ENCODE measurements around the gene ZMYM2.
A peak's percentile ranks its signal among the peaks of the same experiment; 100 is the strongest.
"Not testable (repeated sequence)": the region's sequence is repeated elsewhere in the genome, so short reads cannot be mapped to it uniquely, and the experiment has no call there.

The ZMYM2 gene

DNA sequence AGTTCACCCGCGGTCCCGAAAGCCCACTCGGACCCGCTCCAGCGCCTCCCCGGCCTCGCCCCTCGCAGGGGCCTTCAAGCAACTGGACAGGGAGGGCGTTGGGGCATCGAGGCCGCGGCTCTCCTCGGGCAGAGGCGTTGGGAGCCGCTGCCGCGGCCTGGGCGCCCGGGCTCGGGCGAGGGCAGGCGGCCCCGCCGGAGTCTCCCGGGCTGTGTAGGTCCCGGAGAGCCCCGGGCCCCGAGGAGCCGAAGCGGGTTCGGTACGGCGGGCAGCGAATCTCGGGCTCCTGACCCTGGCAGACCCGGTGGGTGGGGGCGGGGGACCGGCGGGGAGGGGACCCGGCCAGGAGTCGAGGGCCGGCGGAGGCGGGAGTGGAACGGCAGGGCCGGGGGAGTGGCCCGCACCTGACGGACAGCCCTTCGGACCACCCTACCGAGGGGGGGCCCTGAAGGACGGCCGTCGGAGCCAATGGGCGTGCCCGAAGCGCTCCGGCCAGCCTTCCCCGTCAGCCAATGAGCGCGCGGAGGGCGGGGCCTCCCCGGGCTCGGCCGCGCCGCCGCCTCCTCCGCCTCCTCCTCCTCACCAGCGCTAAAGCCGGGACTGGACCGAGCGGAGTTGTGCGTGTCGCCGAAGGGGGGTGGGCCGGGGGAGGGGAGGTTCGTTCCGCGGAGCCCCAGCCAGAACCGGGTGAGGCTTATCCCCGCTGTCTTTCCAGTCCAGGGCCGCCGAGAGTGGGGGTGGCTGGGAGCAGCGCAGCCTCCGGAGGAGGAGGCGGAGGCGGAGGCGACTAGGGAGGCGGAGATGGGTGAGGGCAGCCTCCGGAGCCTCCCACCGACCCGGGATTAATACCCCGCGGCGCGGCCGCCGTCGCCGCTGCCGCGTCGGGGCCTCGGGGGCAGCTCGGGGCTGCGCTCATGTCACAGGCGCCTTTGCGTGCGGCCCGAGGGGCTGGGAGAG lies at the start of gene ZMYM2:
TSS of gene ZMYM2 (plus strand) at position 573 of the 957 bp plus-strand sequence. CDS start 34,346 bp downstream, outside the sequence.
- peak; percentile 96 for DNase-seq

DNA sequence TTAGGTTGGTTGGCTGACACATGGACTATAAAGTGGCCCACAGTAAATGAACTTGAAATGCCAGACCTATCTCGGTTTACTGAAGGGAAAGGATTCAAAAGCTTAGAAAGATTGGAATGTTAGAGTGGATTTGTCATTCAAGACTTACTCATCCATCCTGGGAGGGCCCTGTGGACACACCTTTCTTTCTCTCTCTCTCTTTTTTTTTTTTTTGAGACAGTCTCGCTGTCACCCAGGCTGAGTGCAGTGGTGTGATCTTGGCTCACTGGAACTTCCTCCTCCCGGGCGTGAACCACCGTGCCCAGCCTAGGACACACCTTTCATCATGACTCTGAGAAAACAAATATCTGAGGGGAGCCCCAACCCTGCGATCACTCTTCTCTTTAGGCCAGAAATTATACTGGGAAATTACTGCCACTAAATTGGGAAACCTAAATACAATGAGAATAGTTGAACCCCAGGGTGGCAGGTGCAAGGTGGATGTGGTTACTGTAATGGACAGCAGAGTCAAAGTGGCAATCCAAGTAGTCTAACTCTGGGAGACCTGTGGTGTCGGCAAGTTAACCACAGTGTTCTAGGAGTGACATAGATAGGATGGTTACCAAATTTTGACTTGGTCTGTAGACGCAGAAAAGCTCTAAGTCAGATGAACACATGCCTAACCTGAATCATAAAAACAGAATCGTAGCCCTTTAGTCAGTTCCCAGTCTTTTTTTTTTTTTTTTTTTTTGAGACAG lies 48.0 kb upstream of the ZMYM2 start:
- peak; percentile 11 for DNase-seq

DNA sequence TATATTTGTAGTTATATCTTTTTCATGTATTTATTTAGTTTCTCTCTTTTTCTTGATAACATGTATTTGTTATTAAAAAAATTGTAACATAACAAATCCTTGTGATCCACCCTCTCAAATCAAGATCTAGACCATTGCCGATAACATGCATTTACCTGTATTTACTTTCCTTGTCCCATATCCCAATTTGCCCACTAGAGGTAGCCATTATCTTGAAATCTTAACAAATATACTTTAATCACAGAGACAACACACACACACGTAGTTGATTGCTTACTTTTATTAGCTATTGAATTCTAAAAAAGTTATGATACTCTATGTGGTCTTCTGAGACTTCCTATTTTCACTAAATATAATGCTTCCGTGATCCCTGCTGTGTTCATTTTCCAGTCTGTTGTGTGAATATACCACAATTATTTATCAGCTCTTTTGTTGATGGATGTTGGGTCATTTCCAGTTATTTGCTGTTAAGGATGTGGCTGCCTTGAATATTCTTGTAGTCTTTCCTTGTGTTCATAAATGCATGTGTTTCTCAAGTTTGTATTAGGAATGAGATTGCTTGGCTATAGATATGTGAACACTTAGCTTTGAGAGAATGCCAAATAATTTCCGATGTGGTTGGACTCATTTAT lies 31.3 kb upstream of the ZMYM2 start:
- peak; percentile 28 for DNase-seq

DNA sequence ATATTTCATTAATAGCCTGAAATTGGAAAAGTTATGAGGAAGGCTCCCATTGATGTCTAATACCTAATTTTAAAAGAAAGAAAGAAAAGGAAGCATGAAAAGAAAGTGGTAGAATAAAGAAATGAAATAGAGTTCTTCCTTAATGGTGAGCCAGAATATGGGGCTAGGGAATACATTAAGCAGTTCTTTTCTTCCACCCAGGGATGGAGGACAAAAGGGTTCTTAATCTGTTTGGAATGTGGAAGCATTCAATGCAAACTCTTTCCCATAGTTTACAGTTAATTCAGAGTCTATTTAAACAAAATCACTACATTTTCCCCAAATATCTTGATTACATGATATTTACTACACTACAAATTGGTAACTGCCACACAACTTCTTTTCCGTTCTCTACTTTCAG lies 18.4 kb upstream of the ZMYM2 start:
- no peak for DNase-seq

- DNase-seq = no peak
Observed at GRCh38 chr13:19950374-19950773, 8.2 kb upstream of the ZMYM2 start.

DNA sequence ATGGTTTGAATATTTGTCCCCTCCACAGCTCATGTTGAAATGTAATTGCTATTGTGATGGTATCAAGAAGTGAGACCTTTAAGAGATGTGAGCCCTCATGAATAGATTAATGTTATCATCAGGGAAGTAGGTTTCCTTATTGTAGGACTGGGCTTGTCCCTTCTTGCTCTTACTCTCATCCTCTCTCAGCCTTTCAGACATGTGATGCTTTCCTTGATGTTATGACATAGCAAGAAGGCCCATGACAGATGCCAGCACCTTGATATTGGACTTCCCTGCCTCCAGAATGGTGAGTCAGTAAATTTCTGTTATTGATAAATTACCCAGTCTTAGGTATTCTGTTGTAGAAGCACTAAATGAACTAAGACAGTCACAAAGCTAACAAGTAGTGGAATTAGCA lies 5.7 kb upstream of the ZMYM2 start:
- DNase-seq = no peak

- DNase-seq = no peak
Observed at GRCh38 chr13:19955873-19956559, 2.5 kb upstream of the ZMYM2 start.

GRCh38 chr13:19957320-19958154 lies 990 bp upstream of the ZMYM2 start:
- DNase-seq = peak; percentile 74

GRCh38 chr13:19959141-19959830 lies 759 bp downstream of the ZMYM2 start:
- DNase-seq = peak; percentile 33

DNA sequence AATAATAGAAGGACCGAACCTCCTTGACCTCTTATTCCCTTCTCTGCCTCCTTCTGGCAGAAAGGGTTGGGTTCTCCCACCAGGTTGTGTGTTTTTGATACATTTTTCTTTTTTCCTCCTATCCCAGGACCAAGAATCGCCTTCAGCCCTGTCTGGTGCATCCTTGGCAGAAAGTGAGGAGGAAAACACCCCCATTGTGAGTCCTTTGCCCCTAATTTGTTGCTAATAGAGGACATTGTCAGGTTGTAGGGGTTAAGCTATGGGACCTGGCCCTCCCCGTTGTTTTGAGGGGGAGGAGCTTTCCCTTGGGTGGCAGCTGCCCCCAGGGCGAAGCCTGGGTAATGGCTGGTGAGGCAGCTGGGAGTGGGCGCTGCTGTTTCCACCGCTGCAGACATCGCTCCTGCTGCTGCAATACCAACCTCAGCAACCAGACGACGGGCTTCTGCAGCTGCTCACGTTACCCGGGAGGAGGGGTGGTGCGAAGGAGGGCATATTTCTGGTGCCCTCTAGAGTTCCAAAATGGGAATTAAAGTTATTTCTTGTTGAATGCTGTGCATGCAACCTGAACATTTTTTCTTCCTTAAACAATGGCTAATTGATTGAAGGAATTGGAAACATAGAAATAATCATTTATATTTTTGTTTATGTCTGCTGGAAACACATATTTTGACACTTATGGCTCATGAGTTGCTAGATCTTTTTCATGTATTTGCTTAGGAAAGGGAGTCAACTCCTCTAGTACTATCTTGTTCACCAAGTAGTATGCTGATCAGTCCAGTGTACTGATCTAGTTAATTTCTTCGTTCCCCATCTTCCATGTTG lies 1.5 kb downstream of the ZMYM2 start:
- peak; percentile 89 for DNase-seq

DNA sequence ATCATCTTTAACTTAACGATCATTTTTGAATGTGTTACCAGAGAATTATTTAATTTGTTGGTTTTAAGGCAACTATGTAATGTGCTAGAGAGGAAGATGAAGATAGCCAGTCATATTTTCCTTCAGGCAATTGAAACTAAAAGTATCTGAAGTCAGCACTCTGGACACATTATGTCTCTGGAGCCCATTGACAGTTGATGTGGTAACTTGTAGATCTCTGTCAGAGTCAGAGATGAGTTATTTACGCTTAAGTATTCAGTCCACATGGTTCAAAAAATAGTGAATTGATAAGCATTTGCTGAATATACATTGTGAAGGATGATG lies 2.1 kb downstream of the ZMYM2 start:
- no peak for DNase-seq

- DNase-seq = no peak
Observed at GRCh38 chr13:19961489-19961888, 3.0 kb downstream of the ZMYM2 start.

DNA sequence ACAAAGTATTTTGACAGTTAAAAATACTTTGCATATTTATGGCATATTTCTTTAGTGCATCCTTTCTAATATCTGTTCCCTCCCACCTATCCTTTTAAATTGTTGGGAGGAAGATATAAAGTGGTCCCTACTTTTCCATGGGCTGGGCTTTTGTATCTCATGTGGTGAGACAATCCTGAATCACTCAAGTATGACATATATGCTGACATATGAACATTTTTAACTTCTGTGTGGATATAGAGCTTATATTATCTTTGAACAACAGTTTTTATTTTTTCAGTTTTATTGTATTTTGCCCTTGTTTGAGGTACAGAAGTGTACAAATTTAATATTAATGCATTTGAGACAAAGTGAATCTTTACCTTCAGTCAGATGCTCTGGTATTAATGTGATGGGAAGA lies 3.4 kb downstream of the ZMYM2 start:
- no peak for DNase-seq

GRCh38 chr13:19962894-19963293 lies 4.4 kb downstream of the ZMYM2 start:
- no peak for DNase-seq

DNA sequence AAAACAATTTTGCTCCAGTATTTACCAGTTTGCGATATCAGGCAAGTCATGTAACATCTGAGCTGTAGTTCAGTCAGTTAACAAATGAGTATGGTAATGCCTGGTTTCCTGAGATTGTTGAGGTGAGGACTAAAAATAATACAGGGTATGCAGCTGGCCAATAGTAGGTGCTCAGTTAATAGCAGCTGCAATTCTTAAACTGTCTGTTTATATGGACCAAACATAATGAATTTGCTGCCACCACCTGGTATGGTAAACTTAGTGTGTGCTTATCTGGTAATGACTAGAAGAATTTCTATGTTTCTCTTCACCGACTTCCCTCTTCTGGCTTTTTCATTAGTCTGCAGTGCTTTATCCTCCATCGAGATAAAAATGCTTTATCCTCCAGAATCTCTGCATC lies 9.1 kb downstream of the ZMYM2 start:
- no peak for DNase-seq

- DNase-seq = not testable (repeated sequence)
Observed at GRCh38 chr13:19974498-19975009, 16.0 kb downstream of the ZMYM2 start.

- no peak for DNase-seq
Observed at GRCh38 chr13:19978831-19979437, 20.4 kb downstream of the ZMYM2 start.

DNA sequence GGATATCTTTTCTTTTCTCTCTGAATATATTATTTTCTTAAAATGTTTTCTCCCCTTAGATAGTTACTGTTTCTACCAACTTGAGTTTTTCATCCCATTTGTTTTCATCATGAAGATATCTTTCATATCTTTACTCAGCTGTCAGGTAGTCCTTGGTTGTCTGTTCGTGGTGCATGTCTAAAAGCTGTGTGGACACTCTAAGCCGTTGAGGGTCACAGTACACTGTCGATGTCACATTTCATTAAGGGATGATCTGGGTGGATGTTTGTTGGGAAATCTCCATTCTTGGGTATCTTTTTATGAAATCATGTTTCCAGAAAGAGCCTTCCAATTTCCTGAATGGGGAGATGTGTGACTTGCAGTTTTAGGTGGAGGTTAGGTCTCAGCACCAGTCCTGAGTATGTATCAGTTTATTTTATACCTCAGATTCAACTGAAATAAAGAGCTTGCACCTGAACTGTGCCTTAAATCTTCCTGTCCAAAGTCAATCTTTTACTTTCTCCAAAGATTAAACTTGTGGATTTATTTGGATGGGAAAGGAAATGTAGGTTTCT lies 23.2 kb downstream of the ZMYM2 start:
- peak; percentile 3 for DNase-seq

DNA sequence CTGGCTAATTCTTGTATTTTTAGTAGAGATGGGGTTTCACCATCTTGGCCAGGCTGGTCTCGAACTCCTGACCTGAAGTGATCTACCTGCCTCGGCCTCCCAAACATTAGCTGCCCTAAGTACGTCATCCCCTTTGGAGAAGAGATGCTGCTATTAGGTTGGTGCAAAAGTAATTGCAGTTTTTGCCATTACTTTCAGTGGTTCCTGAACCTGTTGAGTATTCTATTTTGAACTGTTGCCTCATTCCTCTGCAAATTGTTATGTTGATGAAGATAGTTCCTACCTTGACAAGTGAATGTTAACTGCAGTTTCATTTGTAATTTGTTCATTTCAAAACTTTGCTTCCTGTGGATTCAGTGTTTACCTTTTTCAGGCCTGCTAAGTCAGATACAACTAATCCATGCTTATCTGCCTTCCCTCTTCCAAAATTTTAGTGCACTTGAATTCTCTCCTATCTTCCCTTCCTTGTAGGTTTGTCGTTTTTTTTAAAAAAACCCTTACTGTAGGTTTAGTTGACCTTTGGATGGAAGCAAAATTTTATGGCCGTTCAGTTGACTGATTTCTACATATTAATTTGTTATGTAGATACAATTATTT lies 24.0 kb downstream of the ZMYM2 start:
- no peak for DNase-seq

All from fibroblast of upper back skin (primary cell).